ENCODE data around the gene MLXIP. TPM values are rescaled to one million over a fixed set of nuclear protein-coding genes. Genes with fewer than 3 reads are reported as not detected.

Gene MLXIP
- total and polyA plus RNA-seq, 4 donors, result 29.1 to 58.8 (median 38.8) TPM

DNA sequence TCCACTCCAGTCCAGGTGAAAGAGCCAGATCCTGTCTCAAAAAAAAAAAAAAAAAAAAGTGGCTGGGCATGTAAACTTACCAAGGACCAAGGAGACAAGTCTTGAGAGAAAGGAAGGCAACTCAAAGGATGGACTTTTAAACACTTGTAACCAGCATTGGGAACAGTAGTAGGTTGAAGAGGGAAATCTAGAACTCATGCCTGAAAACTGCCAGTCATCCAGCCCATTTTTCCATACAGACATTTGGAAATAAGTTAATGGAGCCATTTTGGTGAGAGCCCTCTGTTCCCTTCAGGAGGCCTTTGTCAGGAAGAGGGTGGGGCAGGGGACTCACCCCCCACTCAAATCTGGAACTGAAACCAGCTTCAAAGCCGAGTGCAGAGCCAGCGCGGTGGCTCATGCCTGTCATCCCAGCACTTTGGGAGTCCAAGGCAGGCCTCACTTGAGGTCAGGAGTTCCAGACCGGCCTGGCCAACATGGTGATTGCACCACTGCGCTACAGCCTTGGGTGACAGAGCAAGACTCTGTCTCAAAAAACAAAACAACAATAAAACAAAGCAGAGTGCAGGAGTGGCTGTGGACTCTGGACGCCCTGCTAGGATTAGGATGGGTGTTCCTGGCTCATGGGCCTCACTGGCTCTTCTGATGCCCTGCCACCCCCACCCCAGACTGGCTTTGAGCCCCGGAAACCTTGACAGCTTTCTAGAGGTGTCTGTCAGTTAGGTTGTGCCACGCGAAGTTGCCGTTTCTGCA, 1.6 kb upstream of the MLXIP start:
- TF ChIP-seq CTCF (IDR thresholded peaks at IDR 0.05; ENCODE audit: control extremely low read depth, extremely low read depth), result no peak
- H3K9me3 ChIP-seq (ENCODE audit: control insufficient read depth in 4 of 4, insufficient read depth in 3 of 4, low read length in 3 of 4), result no peaks in the 10 kb centered on the region
- H3K27ac ChIP-seq (ENCODE audit: low read depth in 1 of 2, low read length in 1 of 2), result no peak overlapping the region
- ATAC-seq (ENCODE audit: insufficient read depth, low FRiP score) (no peak), DNase-seq (no peak)
- H3K4me1 ChIP-seq (ENCODE audit: control insufficient read depth in 5 of 5, insufficient read depth in 5 of 5, low read length in 5 of 5), result peaks cover 0 to 43% (median 10%) of the 10 kb centered on the region in 5 donors
- H3K27me3 ChIP-seq (ENCODE audit: control insufficient read depth in 3 of 3, insufficient read depth in 3 of 3, low read length in 2 of 3), result no peaks in the 10 kb centered on the region
- H3K36me3 ChIP-seq (ENCODE audit: control insufficient read depth in 4 of 4, insufficient read depth in 4 of 4, low read length in 4 of 4), result peaks cover 0 to 8% (median 0%) of the 10 kb centered on the region in 4 donors
- H3K4me3 ChIP-seq, result no peak overlapping the region
- H3K9ac ChIP-seq (ENCODE audit: insufficient read depth in 1 of 2, low read length in 2 of 2), result no peak overlapping the region
- WGBS, 2 donors, result 82 to 84% methylated on average over 10 of the region's 10 CpGs

DNA sequence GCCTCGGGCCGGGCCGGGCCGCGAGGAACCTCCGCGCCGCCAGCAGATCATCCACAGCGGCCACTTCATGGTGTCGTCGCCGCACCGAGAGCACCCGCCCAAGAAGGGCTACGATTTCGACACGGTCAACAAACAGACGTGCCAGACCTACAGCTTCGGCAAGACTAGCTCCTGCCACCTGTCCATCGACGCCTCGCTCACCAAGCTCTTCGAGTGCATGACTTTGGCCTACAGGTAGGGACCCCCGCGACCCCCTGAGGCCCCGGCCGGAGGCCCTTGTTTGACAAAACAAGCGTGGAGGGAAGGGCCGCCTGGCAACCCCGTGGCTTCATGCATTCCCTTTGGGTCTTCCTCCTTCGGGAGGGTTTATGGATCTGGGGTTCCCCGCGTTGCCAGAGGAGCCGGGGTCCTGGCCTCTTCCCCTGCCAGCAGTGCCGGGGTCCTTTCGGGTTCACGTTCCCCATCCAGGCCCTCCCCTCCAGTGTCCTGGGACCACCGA, 526 bp downstream of the MLXIP start:
- Histone ChIP-seq H3K27ac (ENCODE audit: low read depth in 1 of 2, low read length in 1 of 2) (peak overlapping the region; percentile 88 to 95), H3K9me3 (ENCODE audit: control insufficient read depth in 4 of 4, insufficient read depth in 3 of 4, low read length in 3 of 4) (no peaks in the 10 kb centered on the region), H3K4me3 (peak overlapping the region; percentile 87), H3K27me3 (ENCODE audit: control insufficient read depth in 3 of 3, insufficient read depth in 3 of 3, low read length in 2 of 3) (no peaks in the 10 kb centered on the region), H3K9ac (ENCODE audit: insufficient read depth in 1 of 2, low read length in 2 of 2) (peak overlapping the region; percentile 72 to 81), H3K36me3 (ENCODE audit: control insufficient read depth in 4 of 4, insufficient read depth in 4 of 4, low read length in 4 of 4) (peaks cover 0 to 13% (median 4%) of the 10 kb centered on the region in 4 donors), H3K4me1 (ENCODE audit: control insufficient read depth in 5 of 5, insufficient read depth in 5 of 5, low read length in 5 of 5) (peaks cover 15 to 46% (median 16%) of the 10 kb centered on the region in 5 donors)
- TF ChIP-seq CTCF (IDR thresholded peaks at IDR 0.05; ENCODE audit: control extremely low read depth, extremely low read depth), result no peak
- 1% methylated on average over 36 to 38 of the region's 38 CpGs for WGBS, 2 donors
- ATAC-seq (ENCODE audit: insufficient read depth, low FRiP score), result no peak
- DNase-seq, result no peak

GRCh38 chr12:122079532-122080081, 1.1 kb downstream of the MLXIP start:
- peak overlapping the region; percentile 87 for H3K4me3 ChIP-seq
- TF ChIP-seq CTCF (IDR thresholded peaks at IDR 0.05; ENCODE audit: control extremely low read depth, extremely low read depth), result no peak
- 1 to 2% methylated on average over 13 of the region's 13 CpGs for WGBS, 2 donors
- no peaks in the 10 kb centered on the region for H3K27me3 ChIP-seq (ENCODE audit: control insufficient read depth in 3 of 3, insufficient read depth in 3 of 3, low read length in 2 of 3)
- peaks cover 15 to 48% (median 18%) of the 10 kb centered on the region in 5 donors for H3K4me1 ChIP-seq (ENCODE audit: control insufficient read depth in 5 of 5, insufficient read depth in 5 of 5, low read length in 5 of 5)
- H3K27ac ChIP-seq (ENCODE audit: low read depth in 1 of 2, low read length in 1 of 2), result peak overlapping the region; percentile 88 to 95
- ATAC-seq (ENCODE audit: insufficient read depth, low FRiP score) (no peak), DNase-seq (peak in 1 of 3 donors; percentile 36)
- H3K9me3 ChIP-seq (ENCODE audit: control insufficient read depth in 4 of 4, insufficient read depth in 3 of 4, low read length in 3 of 4), result no peaks in the 10 kb centered on the region
- peaks cover 0 to 17% (median 8%) of the 10 kb centered on the region in 4 donors for H3K36me3 ChIP-seq (ENCODE audit: control insufficient read depth in 4 of 4, insufficient read depth in 4 of 4, low read length in 4 of 4)
- H3K9ac ChIP-seq (ENCODE audit: insufficient read depth in 1 of 2, low read length in 2 of 2), result peak overlapping the region; percentile 72 to 81

Data from lung (tissue), 12 donors.